Fibroblast of upper back skin (primary cell): ENCODE measurements around the gene TMEM170B.
"Not testable (repeated sequence)": the region's sequence is repeated elsewhere in the genome, so short reads cannot be mapped to it uniquely, and the experiment has no call there.

ENCODE experiments used
- DNase-seq: peaks from one replicate; pipeline ENCODE4 v3.0.0-alpha.2; 2013

The TMEM170B gene

GRCh38 chr6:11532097-11532496 lies 5.5 kb upstream of the TMEM170B start:
- no peak for DNase-seq

GRCh38 chr6:11534561-11534960 lies 3.0 kb upstream of the TMEM170B start:
- DNase-seq = no peak

GRCh38 chr6:11535801-11536230 lies 1.7 kb upstream of the TMEM170B start:
- DNase-seq = peak; percentile 41

- DNase-seq = no peak
Measured at GRCh38 chr6:11536795-11537194, 754 bp upstream of the TMEM170B start.

- no peak for DNase-seq
Measured at GRCh38 chr6:11538052-11538818, 686 bp downstream of the TMEM170B start.

- DNase-seq = no peak
Measured at GRCh38 chr6:11538819-11539468, 1.4 kb downstream of the TMEM170B start.

GRCh38 chr6:11542863-11543262 lies 5.3 kb downstream of the TMEM170B start:
- no peak for DNase-seq

GRCh38 chr6:11543919-11544518 lies 6.5 kb downstream of the TMEM170B start:
- DNase-seq = no peak

- not testable (repeated sequence) for DNase-seq
Measured at GRCh38 chr6:11547846-11548245, 10.3 kb downstream of the TMEM170B start.

GRCh38 chr6:11548578-11548977 lies 11.0 kb downstream of the TMEM170B start:
- DNase-seq = not testable (repeated sequence)

- DNase-seq = no peak
Measured at GRCh38 chr6:11551053-11551452, 13.5 kb downstream of the TMEM170B start.

GRCh38 chr6:11552442-11552841 lies 14.9 kb downstream of the TMEM170B start:
- DNase-seq = no peak

- DNase-seq = no peak
Measured at GRCh38 chr6:11553824-11554223, 16.3 kb downstream of the TMEM170B start.

- DNase-seq = no peak
Measured at GRCh38 chr6:11556309-11556708, 18.8 kb downstream of the TMEM170B start.

- DNase-seq = no peak
Measured at GRCh38 chr6:11563793-11564192, 26.2 kb downstream of the TMEM170B start.

GRCh38 chr6:11566609-11567008 lies 29.1 kb downstream of the TMEM170B start:
- DNase-seq = no peak

GRCh38 chr6:11571073-11571472 lies 33.5 kb downstream of the TMEM170B start:
- DNase-seq = no peak

- DNase-seq = peak; percentile 80
Measured at GRCh38 chr6:11575408-11576033, 38.0 kb downstream of the TMEM170B start.

GRCh38 chr6:11580686-11581405 lies 43.3 kb downstream of the TMEM170B start:
- no peak for DNase-seq

GRCh38 chr6:11584244-11584643 lies 46.7 kb downstream of the TMEM170B start:
- DNase-seq = peak; percentile 45

- DNase-seq = peak; percentile 70
Measured at GRCh38 chr6:11585426-11586016, 48.0 kb downstream of the TMEM170B start.

GRCh38 chr6:11586117-11586516 lies 48.6 kb downstream of the TMEM170B start:
- peak; percentile 2 for DNase-seq
